WTC11 (cell line): ENCODE measurements around the gene SEMA5B. TPM values are rescaled to one million over a fixed set of nuclear protein-coding genes. Genes with fewer than 3 reads are reported as not detected.

ENCODE experiments used
- ATAC-seq: fragments of 200-7000 bp; cut with Tn5 transposase; 2 replicates; pipeline ENCODE4 v1.10.0; 2021; ENCODE audit warnings: mild to moderate bottlenecking, moderate library complexity
- CTCF ChIA-PET: fragments of 300-600 bp; sonication (Branson Sonifier 250); formaldehyde crosslinking; loops from one replicate; lab custom pipeline; 2021; ENCODE audit warnings: antibody characterized with exemption; lab: Charles Lee
- POLR2A ChIA-PET: fragments of 350-600 bp; sonication (Branson Sonifier 250); formaldehyde crosslinking; loops from one replicate; lab custom pipeline; 2021; ENCODE audit warnings: antibody characterized with exemption; lab: Charles Lee
- DNase-seq: peaks from one replicate; pipeline ENCODE4 v3.0.0; 2021; ENCODE audit warnings: low spot score
- H3K27ac Mint-ChIP-seq: 2 replicates; pipeline ENCODE4 v1.8.0; 2021; ENCODE audit warnings: mixed read lengths
- H3K27me3 Mint-ChIP-seq: 2 replicates; pipeline ENCODE4 v1.8.0; 2021; ENCODE audit warnings: low read depth, mild to moderate bottlenecking, moderate library complexity, mixed read lengths
- H3K36me3 Mint-ChIP-seq: 2 replicates; pipeline ENCODE4 v1.8.0; 2021; ENCODE audit warnings: mixed read lengths
- H3K4me1 Mint-ChIP-seq: 2 replicates; pipeline ENCODE4 v1.8.0; 2022; ENCODE audit warnings: mixed read lengths
- H3K4me3 Mint-ChIP-seq: 2 replicates; pipeline ENCODE4 v1.8.0; 2021; ENCODE audit warnings: mild to moderate bottlenecking, moderate library complexity, mixed read lengths
- H3K9me3 Mint-ChIP-seq: 2 replicates; pipeline ENCODE4 v1.8.0; 2021; ENCODE audit warnings: mixed read lengths
- ARID4B ChIP-seq: sonication (generic); formaldehyde crosslinking; IDR thresholded peaks from 2 replicates; pipeline ENCODE4 v1.8.0; 2023; ENCODE audit warnings: missing genetic modification reagents, mild to moderate bottlenecking, borderline replicate concordance
- ATF2 ChIP-seq: sonication (generic); formaldehyde crosslinking; IDR thresholded peaks from 2 replicates; pipeline ENCODE4 v1.8.1; 2022; ENCODE audit warnings: low read depth, missing genetic modification reagents, borderline replicate concordance
- ATF3 ChIP-seq: sonication (generic); formaldehyde crosslinking; conservative IDR thresholded peaks from 2 replicates; pipeline ENCODE4 v1.8.1; 2022; ENCODE audit warnings: mild to moderate bottlenecking, missing genetic modification reagents
- ETV6 ChIP-seq: sonication (generic); formaldehyde crosslinking; IDR thresholded peaks from 2 replicates; pipeline ENCODE4 v1.8.1; 2022; ENCODE audit warnings: mild to moderate bottlenecking, missing genetic modification reagents
- KAT7 ChIP-seq: sonication (generic); formaldehyde crosslinking; IDR thresholded peaks from 2 replicates; pipeline ENCODE4 v1.8.1; 2023; ENCODE audit warnings: missing genetic modification reagents, mild to moderate bottlenecking, borderline replicate concordance
- MYBL2 ChIP-seq: sonication (generic); formaldehyde crosslinking; IDR thresholded peaks from 2 replicates; pipeline ENCODE4 v1.8.1; 2023; ENCODE audit warnings: mild to moderate bottlenecking, moderate library complexity, missing genetic modification reagents
- NFE2L1 ChIP-seq: sonication (generic); formaldehyde crosslinking; IDR thresholded peaks from 2 replicates; pipeline ENCODE4 v1.8.1; 2023; ENCODE audit warnings: missing genetic modification reagents
- RELA ChIP-seq: sonication (generic); formaldehyde crosslinking; IDR thresholded peaks from 2 replicates; pipeline ENCODE4 v1.8.1; 2022; ENCODE audit warnings: missing genetic modification reagents, mild to moderate bottlenecking, borderline replicate concordance
- RORB ChIP-seq: fragments of 250-450 bp; sonication (Bioruptor Pico); IDR thresholded peaks from 2 replicates; pipeline ENCODE4 v1.9.0; 2021; ENCODE audit warnings: mild to moderate bottlenecking
- TEAD4 ChIP-seq: sonication (generic); formaldehyde crosslinking; IDR thresholded peaks from 2 replicates; pipeline ENCODE4 v1.8.0; 2022; ENCODE audit warnings: mild to moderate bottlenecking, missing genetic modification reagents
- USF1 ChIP-seq: sonication (generic); formaldehyde crosslinking; IDR thresholded peaks from 2 replicates; pipeline ENCODE4 v1.8.0; 2022; ENCODE audit warnings: mild to moderate bottlenecking, missing genetic modification reagents
- ZBTB21 ChIP-seq: sonication (generic); formaldehyde crosslinking; IDR thresholded peaks from 2 replicates; pipeline ENCODE4 v1.8.1; 2023; ENCODE audit warnings: mild to moderate bottlenecking, missing genetic modification reagents, borderline replicate concordance
- ZNF219 ChIP-seq: sonication (generic); formaldehyde crosslinking; IDR thresholded peaks from 2 replicates; pipeline ENCODE4 v1.8.0; 2023; ENCODE audit warnings: missing genetic modification reagents, mild to moderate bottlenecking, borderline replicate concordance
- ZNF423 ChIP-seq: fragments of 250-450 bp; sonication (Bioruptor Pico); IDR thresholded peaks from 2 replicates; pipeline ENCODE4 v2.1.2; 2022; ENCODE audit warnings: mild to moderate bottlenecking, moderate library complexity
- ZNF512 ChIP-seq: sonication (generic); formaldehyde crosslinking; IDR thresholded peaks from 2 replicates; pipeline ENCODE4 v1.8.1; 2022; ENCODE audit warnings: missing genetic modification reagents, borderline replicate concordance
- ZNF532 ChIP-seq: fragments of 250-450 bp; sonication (Bioruptor Pico); IDR thresholded peaks from 2 replicates; pipeline ENCODE4 v1.9.0; 2021; ENCODE audit warnings: mild to moderate bottlenecking, borderline replicate concordance
- total RNA-seq: library from RNA; stranded (reverse); gene quantifications from 3 replicates; pipeline ENCODE4 v1.2.3, GENCODE V29; 2021

SEMA5B gene
- total RNA-seq, 1 experiment from 2014 or later = 20.7 TPM

- H3K27ac Mint-ChIP-seq = no peak overlapping the region
- H3K4me1 Mint-ChIP-seq = peaks cover 20% of the 10 kb centered on the region
- POLR2A ChIA-PET = no interaction called here
- H3K27me3 Mint-ChIP-seq = peaks cover 7% of the 10 kb centered on the region
- CTCF ChIA-PET = interaction anchor here (0.9 to 4.7 kb wide), 6 partner anchors 12 to 84 kb away, joined by 4 to 72 read pairs (median 23); partner anchors contain the start of gene SEMA5B
- TF ChIP-seq ZNF219 (CRISPR knock-in tag) (no peak), RELA (CRISPR knock-in tag) (no peak), ATF3 (CRISPR knock-in tag) (no peak), ARID4B (CRISPR knock-in tag) (no peak), ZNF532 (CRISPR knock-in tag) (no peak), ATF2 (CRISPR knock-in tag) (no peak), ETV6 (CRISPR knock-in tag) (no peak), RORB (no peak), TEAD4 (CRISPR knock-in tag) (no peak), NFE2L1 (CRISPR knock-in tag) (no peak), MYBL2 (CRISPR knock-in tag) (no peak), KAT7 (CRISPR knock-in tag) (no peak), ZBTB21 (CRISPR knock-in tag) (no peak), ZNF423 (no peak), USF1 (CRISPR knock-in tag) (no peak), ZNF512 (CRISPR knock-in tag) (no peak)
- H3K4me3 Mint-ChIP-seq = no peak overlapping the region
- H3K9me3 Mint-ChIP-seq = no peaks in the 10 kb centered on the region
- H3K36me3 Mint-ChIP-seq = no peaks in the 10 kb centered on the region
- ATAC-seq = no peak
- no peak for DNase-seq
Observed at GRCh38 chr3:122944671-122945161, 82.8 kb downstream of the SEMA5B start.
